ENCODE data around the gene SLC25A33. TPM values are rescaled to one million over a fixed set of nuclear protein-coding genes. Genes with fewer than 3 reads are reported as not detected.

SLC25A33 gene
- total RNA-seq, 1 experiment from 2014 or later = 11.8 TPM

- intact Hi-C loops (cut with micrococcal nuclease) = no loop called here
- no peak for ATAC-seq
Observed at GRCh38 chr1:9500756-9501754, 38.2 kb upstream of the SLC25A33 start.

GRCh38 chr1:9503001-9503675, 36.1 kb upstream of the SLC25A33 start:
- no peaks in the 10 kb centered on the region for H3K27me3 ChIP-seq (ENCODE audit: low read length)
- BruUV-seq (replicated peaks) = no TSS peak
- H3K9me3 ChIP-seq (ENCODE audit: low read length) = no peaks in the 10 kb centered on the region
- no peak overlapping the region for H2AFZ ChIP-seq (ENCODE audit: low read length)
- no peak for DNase-seq
- H3F3A ChIP-seq (ENCODE audit: low read length, unreplicated experiment) = no peaks in the 10 kb centered on the region
- H3K4me2 ChIP-seq (ENCODE audit: low read length) = no peak overlapping the region
- ATAC-seq = no peak
- no peak overlapping the region for H3K9ac ChIP-seq (ENCODE audit: low read length)
- TF ChIP-seq EZH2 (IDR thresholded peaks at IDR 0.05; ENCODE audit: low read length, unreplicated experiment) = no peak
- no peak for TF ChIP-seq CTCF (conservative IDR thresholded peaks at IDR 0.05; ENCODE audit: low read depth, low read length)
- no peak for TF ChIP-seq EZH2phosphoT487 (IDR thresholded peaks at IDR 0.05; ENCODE audit: borderline replicate concordance, low read length)
- no peaks in the 10 kb centered on the region for H4K20me1 ChIP-seq (ENCODE audit: low read length)
- POLR2A ChIA-PET (ENCODE audit: unreplicated experiment) = no interaction called here
- intact Hi-C loops (cut with micrococcal nuclease) = no loop called here
- H3K27ac ChIP-seq (ENCODE audit: low read length) = no peak overlapping the region
- CTCF ChIA-PET = no interaction called here
- H3K4me1 ChIP-seq (ENCODE audit: insufficient read depth, low read length) = no peaks in the 10 kb centered on the region
- H3K79me2 ChIP-seq (ENCODE audit: low read length) = no peaks in the 10 kb centered on the region
- H3K9me2 ChIP-seq (replicated peaks; ENCODE audit: low read length) = no peaks in the 10 kb centered on the region
- H3K36me3 ChIP-seq (ENCODE audit: low read depth, low read length) = no peaks in the 10 kb centered on the region
- no peak overlapping the region for H3K4me3 ChIP-seq (ENCODE audit: low read length)

More at GRCh38 chr1:9500756-9501754, 38.2 kb upstream of the SLC25A33 start:
- no peak for TF ChIP-seq EZH2 (IDR thresholded peaks at IDR 0.05; ENCODE audit: low read length, unreplicated experiment)
- TF ChIP-seq EZH2phosphoT487 (IDR thresholded peaks at IDR 0.05; ENCODE audit: borderline replicate concordance, low read length) = no peak
- no peak for TF ChIP-seq CTCF (conservative IDR thresholded peaks at IDR 0.05; ENCODE audit: low read depth, low read length)
- no peak overlapping the region for H3K4me2 ChIP-seq (ENCODE audit: low read length)
- no peaks in the 10 kb centered on the region for H4K20me1 ChIP-seq (ENCODE audit: low read length)
- H3K9me2 ChIP-seq (replicated peaks; ENCODE audit: low read length) = no peaks in the 10 kb centered on the region
- H3K27me3 ChIP-seq (ENCODE audit: low read length) = no peaks in the 10 kb centered on the region
- H3F3A ChIP-seq (ENCODE audit: low read length, unreplicated experiment) = no peaks in the 10 kb centered on the region
- DNase-seq = no peak
- no peaks in the 10 kb centered on the region for H3K79me2 ChIP-seq (ENCODE audit: low read length)
- H3K27ac ChIP-seq (ENCODE audit: low read length) = no peak overlapping the region
- H3K36me3 ChIP-seq (ENCODE audit: low read depth, low read length) = no peaks in the 10 kb centered on the region
- POLR2A ChIA-PET (ENCODE audit: unreplicated experiment) = no interaction called here
- H2AFZ ChIP-seq (ENCODE audit: low read length) = no peak overlapping the region
- H3K4me3 ChIP-seq (ENCODE audit: low read length) = no peak overlapping the region
- H3K9me3 ChIP-seq (ENCODE audit: low read length) = no peaks in the 10 kb centered on the region
- H3K9ac ChIP-seq (ENCODE audit: low read length) = no peak overlapping the region
- no TSS peak for BruUV-seq (replicated peaks)
- CTCF ChIA-PET = no interaction called here
- H3K4me1 ChIP-seq (ENCODE audit: insufficient read depth, low read length) = no peaks in the 10 kb centered on the region

Data from PC-3 (cell line).